Brain microvascular endothelial cell (primary cell): ENCODE data around the gene AGRN.
A peak's percentile ranks its signal among the peaks of the same experiment; 100 is the strongest.

Experiments used
- DNase-seq: peaks from one replicate; pipeline ENCODE4 v3.0.0-alpha.2; 2020
- H3K27ac ChIP-seq: fragments of 250-450 bp; sonication (Bioruptor Pico); 2 replicates; pipeline ENCODE4 v1.5.1; 2020; ENCODE audit warnings: mild to moderate bottlenecking, moderate library complexity
- H3K27me3 ChIP-seq: fragments of 250-450 bp; sonication (Bioruptor Pico); replicated peaks from 2 replicates; pipeline ENCODE4 v1.5.1; 2020; ENCODE audit warnings: mild to moderate bottlenecking
- H3K36me3 ChIP-seq: fragments of 250-450 bp; sonication (Bioruptor Pico); replicated peaks from 2 replicates; pipeline ENCODE4 v1.5.1; 2020; ENCODE audit warnings: mild to moderate bottlenecking
- H3K4me3 ChIP-seq: 2 replicates; pipeline ENCODE4 v1.5.1; 2011; ENCODE audit warnings: low read depth, mild to moderate bottlenecking, control low read depth, low read length, moderate library complexity
- CTCF ChIP-seq: IDR thresholded peaks from 2 replicates; pipeline ENCODE4 v1.5.1; 2011; ENCODE audit warnings: low read depth, mild to moderate bottlenecking, moderate library complexity, low read length, control low read depth, inconsistent platforms; ENCODE audit errors: missing control alignments
- in situ Hi-C: cut with HindIII; loops from 2 replicates; pipeline ENCODE4 v1.10.0; 2017; ENCODE audit warnings: low sequenced_read_pairs, low pct_ligation_motif_present

The AGRN gene

GRCh38 chr1:1019122-1019999 lies 559 bp upstream of the AGRN start:
- H3K27ac ChIP-seq, result no peak overlapping the region
- in situ Hi-C loops, result no loop called here

GRCh38 chr1:1020415-1021009 lies 592 bp downstream of the AGRN start:
- in situ Hi-C loops, result no loop called here
- Histone ChIP-seq H3K4me3 (peak overlapping the region; percentile 59), H3K27ac (peak overlapping the region; percentile 62), H3K27me3 (no peaks in the 10 kb centered on the region), H3K36me3 (peaks cover 3% of the 10 kb centered on the region)
- DNase-seq, result no peak
- TF ChIP-seq CTCF, result no peak

More at GRCh38 chr1:1019122-1019999, 559 bp upstream of the AGRN start:
- Histone ChIP-seq H3K4me3 (peak overlapping the region; percentile 47), H3K27me3 (no peaks in the 10 kb centered on the region), H3K36me3 (peaks cover 1% of the 10 kb centered on the region)
- no peak for DNase-seq
- TF ChIP-seq CTCF, result peak; percentile 42

GRCh38 chr1:1021010-1021919 lies 1.3 kb downstream of the AGRN start:
- H3K27me3 ChIP-seq, result no peaks in the 10 kb centered on the region
- peak overlapping the region; percentile 59 for H3K4me3 ChIP-seq
- TF ChIP-seq CTCF, result no peak
- DNase-seq, result peak; percentile 67
- peak overlapping the region; percentile 34 for H3K27ac ChIP-seq
- in situ Hi-C loops, result no loop called here
- peaks cover 4% of the 10 kb centered on the region for H3K36me3 ChIP-seq

GRCh38 chr1:1021920-1022259 lies 2.0 kb downstream of the AGRN start:
- Histone ChIP-seq H3K27me3 (no peaks in the 10 kb centered on the region), H3K27ac (no peak overlapping the region), H3K36me3 (peaks cover 10% of the 10 kb centered on the region), H3K4me3 (peak overlapping the region; percentile 59)
- in situ Hi-C loops, result no loop called here
- no peak for TF ChIP-seq CTCF
- peak; percentile 61 for DNase-seq

GRCh38 chr1:1022302-1023009 lies 2.5 kb downstream of the AGRN start:
- DNase-seq, result no peak
- Histone ChIP-seq H3K36me3 (peaks cover 14% of the 10 kb centered on the region), H3K27me3 (no peaks in the 10 kb centered on the region), H3K4me3 (peak overlapping the region; percentile 15), H3K27ac (no peak overlapping the region)
- in situ Hi-C loops, result no loop called here
- TF ChIP-seq CTCF, result no peak
